BJ (cell line): ENCODE data around the gene MGRN1. TPM values are rescaled to one million over a fixed set of nuclear protein-coding genes. Genes with fewer than 3 reads are reported as not detected.

ENCODE experiments used
- CTCF ChIA-PET: fragments of 350-600 bp; formaldehyde crosslinking; extraction: SDS; loops from one replicate; lab custom pipeline; 2021; ENCODE audit warnings: antibody characterized with exemption, inconsistent platforms; lab: Yijun Ruan, JAX
- POLR2A ChIA-PET: fragments of 300-600 bp; sonication (Branson Sonifier 250); formaldehyde crosslinking; extraction: SDS; loops from one replicate; lab custom pipeline; 2021; ENCODE audit warnings: antibody characterized with exemption; lab: Charles Lee
- DNase-seq: peaks from one replicate; pipeline ENCODE4 v3.0.0-alpha.2; 2011; ENCODE audit warnings: low read depth
- H3K27me3 ChIP-seq: 2 replicates; pipeline ENCODE4 v1.6.0; 2011; ENCODE audit warnings: low read length; ENCODE audit not compliant: control insufficient read depth, insufficient read depth
- H3K36me3 ChIP-seq: 2 replicates; pipeline ENCODE4 v1.5.1; 2011; ENCODE audit warnings: low read length; ENCODE audit not compliant: control insufficient read depth, insufficient read depth
- H3K4me3 ChIP-seq: 2 replicates; pipeline ENCODE4 v1.5.1; 2011; ENCODE audit warnings: low read depth, mild to moderate bottlenecking, control low read depth, low read length
- polyA plus RNA-seq: library from polyadenylated mRNA; depleted of rRNA; stranded (reverse); fragments of >200 nt; gene quantifications from 2 replicates; pipeline ENCODE4 v1.2.3, GENCODE V29; 2011
- TF ChIP-seq, protein P1 (sequence below): IDR thresholded peaks from 2 replicates; pipeline ENCODE4 v1.5.1; 2011; ENCODE audit warnings: low read depth, mild to moderate bottlenecking, control low read depth, inconsistent platforms, low read length, moderate library complexity; ENCODE audit not compliant: insufficient read depth

MGRN1 gene
- polyA plus RNA-seq, 1 experiment: 4.5 TPM

DNA sequence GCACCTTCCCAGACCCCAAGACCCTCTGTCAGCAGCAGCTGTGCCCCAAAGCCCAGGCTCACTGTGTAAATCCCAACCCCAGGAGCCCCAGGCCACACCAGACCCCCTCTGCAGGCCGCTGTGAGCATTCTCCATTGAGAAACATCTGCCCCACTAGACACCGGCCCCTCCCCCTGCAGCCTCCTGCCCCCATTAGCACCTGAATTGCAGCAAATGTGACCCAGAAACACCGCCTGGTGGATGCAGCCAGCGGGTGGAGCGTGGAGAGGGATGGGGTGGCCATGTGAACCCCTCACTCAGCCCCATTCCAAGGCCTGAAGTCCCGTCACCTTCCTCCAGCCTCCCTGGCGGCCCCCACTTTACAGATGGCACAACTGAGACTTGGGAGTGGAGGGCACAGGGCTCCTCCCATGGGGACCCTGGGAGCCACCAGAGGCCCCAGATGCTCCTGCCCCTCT is 12.1 kb upstream of the MGRN1 start:
- POLR2A ChIA-PET: no interaction called here
- no peak overlapping the region; the same call in 1 of the 2 replicates for H3K4me3 ChIP-seq
- DNase-seq: no peak
- TF ChIP-seq, protein P1, sequence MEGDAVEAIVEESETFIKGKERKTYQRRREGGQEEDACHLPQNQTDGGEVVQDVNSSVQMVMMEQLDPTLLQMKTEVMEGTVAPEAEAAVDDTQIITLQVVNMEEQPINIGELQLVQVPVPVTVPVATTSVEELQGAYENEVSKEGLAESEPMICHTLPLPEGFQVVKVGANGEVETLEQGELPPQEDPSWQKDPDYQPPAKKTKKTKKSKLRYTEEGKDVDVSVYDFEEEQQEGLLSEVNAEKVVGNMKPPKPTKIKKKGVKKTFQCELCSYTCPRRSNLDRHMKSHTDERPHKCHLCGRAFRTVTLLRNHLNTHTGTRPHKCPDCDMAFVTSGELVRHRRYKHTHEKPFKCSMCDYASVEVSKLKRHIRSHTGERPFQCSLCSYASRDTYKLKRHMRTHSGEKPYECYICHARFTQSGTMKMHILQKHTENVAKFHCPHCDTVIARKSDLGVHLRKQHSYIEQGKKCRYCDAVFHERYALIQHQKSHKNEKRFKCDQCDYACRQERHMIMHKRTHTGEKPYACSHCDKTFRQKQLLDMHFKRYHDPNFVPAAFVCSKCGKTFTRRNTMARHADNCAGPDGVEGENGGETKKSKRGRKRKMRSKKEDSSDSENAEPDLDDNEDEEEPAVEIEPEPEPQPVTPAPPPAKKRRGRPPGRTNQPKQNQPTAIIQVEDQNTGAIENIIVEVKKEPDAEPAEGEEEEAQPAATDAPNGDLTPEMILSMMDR: peak; percentile 17; the same call in 1 of the 2 replicates
- H3K36me3 ChIP-seq: peaks cover 8% of the 10 kb centered on the region
- CTCF ChIA-PET: interaction anchor here (1.1 to 4.4 kb wide), 2 partner anchors 11 to 27 kb away, joined by 4 to 22 read pairs; partner anchors contain the start of gene MGRN1
- no peaks in the 10 kb centered on the region for H3K27me3 ChIP-seq

DNA sequence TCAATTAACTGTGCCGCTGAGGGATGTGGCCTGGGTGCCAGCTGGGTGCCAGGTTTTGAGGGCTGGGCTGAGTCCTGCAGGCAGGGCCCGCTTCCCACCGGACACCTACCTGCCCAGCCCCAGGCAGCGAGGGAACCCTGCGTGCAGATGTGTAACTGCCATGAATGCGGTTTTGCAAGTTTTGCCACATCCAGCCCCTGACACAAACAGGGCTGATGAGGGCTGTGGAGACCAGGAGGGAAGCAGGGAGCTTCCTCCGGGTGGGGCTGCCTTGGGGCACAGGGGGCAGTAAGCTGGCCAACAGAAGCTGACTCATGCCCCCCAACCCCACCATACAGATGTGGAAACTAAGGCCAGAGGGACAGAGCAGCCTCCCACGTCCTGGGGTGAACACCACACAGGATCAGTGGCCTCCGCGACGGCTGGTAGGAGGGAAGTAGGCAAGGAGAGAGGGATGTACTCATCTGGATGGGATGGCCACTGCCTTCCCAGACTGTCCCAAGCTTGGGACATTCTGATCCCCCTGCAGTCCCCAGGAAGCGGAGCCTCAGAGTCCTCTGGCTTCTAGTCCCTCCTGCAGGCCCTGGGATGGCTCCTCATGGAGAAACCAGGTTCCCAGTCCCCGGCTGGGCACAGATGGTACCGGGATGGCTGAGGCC is 11.5 kb upstream of the MGRN1 start:
- TF ChIP-seq, protein P1: no peak
- no peak for DNase-seq
- CTCF ChIA-PET: interaction anchor here (1.1 to 4.4 kb wide), 2 partner anchors 11 to 28 kb away, joined by 4 to 22 read pairs; partner anchors contain the start of gene MGRN1

DNA sequence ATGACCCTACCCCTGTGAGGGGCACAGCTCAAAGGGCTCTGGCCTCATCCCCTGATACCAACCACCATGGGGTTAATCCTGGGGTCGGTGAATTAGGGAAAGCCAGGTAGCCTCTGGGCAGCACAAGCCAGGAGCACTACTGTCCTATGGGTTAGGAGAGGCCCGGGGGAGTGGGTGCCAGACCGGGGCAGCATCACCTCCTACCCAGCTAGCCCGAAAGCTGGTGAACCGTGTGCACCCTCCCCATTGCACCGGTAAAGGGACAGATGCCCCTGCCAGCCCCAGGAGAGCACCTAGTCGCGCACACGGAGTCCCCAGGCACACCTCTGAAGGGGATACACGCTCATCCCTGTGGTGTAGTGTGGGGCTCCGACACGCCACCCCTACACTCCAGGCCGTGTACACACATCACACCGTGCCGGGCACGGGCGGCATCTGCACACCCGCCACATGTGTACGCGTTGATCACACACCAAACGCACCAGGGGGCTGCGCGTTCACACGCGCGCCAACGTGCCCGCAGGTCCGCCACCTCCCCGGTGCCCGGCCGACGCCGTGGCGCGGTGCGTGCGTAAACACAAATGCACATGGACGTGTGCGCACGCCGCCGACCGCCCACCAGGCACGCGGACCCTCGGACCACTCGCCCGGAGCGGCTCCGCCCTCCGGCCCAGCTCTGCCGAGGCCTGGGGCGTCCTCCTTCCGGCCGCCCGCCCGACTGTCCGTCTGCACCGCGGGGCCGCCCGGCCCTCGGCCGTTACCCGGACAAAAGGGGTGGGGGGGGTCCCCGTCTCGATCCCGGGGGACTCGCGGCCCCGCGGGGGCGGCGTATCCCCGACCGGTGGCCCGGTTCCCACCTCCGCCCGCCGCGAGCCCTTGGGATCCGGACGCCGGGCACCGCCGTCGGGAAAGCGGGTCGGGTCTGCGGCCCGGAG is 10.7 kb upstream of the MGRN1 start:
- Histone ChIP-seq H3K27me3 (no peaks in the 10 kb centered on the region), H3K4me3 (peak overlapping the region; percentile 83), H3K36me3 (peaks cover 3% of the 10 kb centered on the region; the same call in 1 of the 2 replicates)
- ChIA-PET CTCF (interaction anchor here (1.1 to 4.4 kb wide), 2 partner anchors 10 to 28 kb away, joined by 4 to 22 read pairs; partner anchors contain the start of gene MGRN1), POLR2A (interaction anchor here (0.7 kb wide), 1 partner anchor 298 kb away, joined by 3 read pairs; the partner anchor contains the start of gene GLIS2)
- TF ChIP-seq, protein P1: no peak
- DNase-seq: no peak

More for the DNA sequence above, 11.5 kb upstream of the MGRN1 start:
- Histone ChIP-seq H3K27me3 (no peaks in the 10 kb centered on the region), H3K36me3 (peaks cover 6% of the 10 kb centered on the region), H3K4me3 (peak overlapping the region; percentile 83)
- POLR2A ChIA-PET: no interaction called here

GRCh38 chr16:4614571-4615383 is 9.8 kb upstream of the MGRN1 start, which contains the start of gene UBALD1:
TSS of gene UBALD1 (minus strand) at chr16:4614888. CDS start at chr16:4614797, 91 bp downstream.
- no peaks in the 10 kb centered on the region for H3K27me3 ChIP-seq
- CTCF ChIA-PET: interaction anchor here (0.7 to 4.4 kb wide), 2 partner anchors 9 to 12 kb away, joined by 3 to 22 read pairs; partner anchors contain the start of gene MGRN1

More at GRCh38 chr16:4614571-4615383, 9.8 kb upstream of the MGRN1 start, which contains the start of gene UBALD1:
- H3K4me3 ChIP-seq: peak within 1 kb of the TSS; percentile 83
- TF ChIP-seq, protein P1: no peak
- H3K36me3 ChIP-seq: no peaks in the 10 kb centered on the region; the same call in 1 of the 2 replicates
- POLR2A ChIA-PET: no interaction called here
- DNase-seq: no peak
